Measurements from ENCODE around the gene ADCY3. TPM values are rescaled to one million over a fixed set of nuclear protein-coding genes. Genes with fewer than 3 reads are reported as not detected.
A peak's percentile ranks its signal among the peaks of the same experiment; 100 is the strongest.

ADCY3 gene
- total and polyA plus RNA-seq, 9 of the 15 experiments (the other 6 are each of a cell fraction or from before 2014, with no cell fraction given): 1.5 to 54.8 (median 26.3) TPM

- TF ChIP-seq CCAR2 (IDR thresholded peaks at IDR 0.05; ENCODE audit: low read depth, low read length): no peak
- peak; percentile 60 for TF ChIP-seq PML (IDR thresholded peaks at IDR 0.05; ENCODE audit: low read length)
- TF ChIP-seq ZC3H8 (IDR thresholded peaks at IDR 0.05): no peak
- peak; percentile 79; the same call in 1 of the 2 replicates for TF ChIP-seq KAT7 (CRISPR knock-in tag; IDR thresholded peaks at IDR 0.05; ENCODE audit: borderline replicate concordance)
- TF ChIP-seq ZNF212 (CRISPR knock-in tag; IDR thresholded peaks at IDR 0.05): no peak
- TF ChIP-seq ZNF639 (CRISPR knock-in tag; conservative IDR thresholded peaks at IDR 0.05 in 1 of 2, IDR thresholded peaks at IDR 0.05 in 1 of 2): peak in 1 of 2 experiments; percentile 83; a peak in 2 of 4 replicates
- peak; percentile 86; the same call in 1 of the 2 replicates for TF ChIP-seq NKRF (IDR thresholded peaks at IDR 0.05; ENCODE audit: borderline replicate concordance)
- peak in 1 of 2 experiments; percentile 62; a peak in 1 of 4 replicates for TF ChIP-seq ZMIZ1 (IDR thresholded peaks at IDR 0.05; ENCODE audit: low read depth in 2 of 2, low read length in 2 of 2)
- no peak for TF ChIP-seq ZZZ3 (IDR thresholded peaks at IDR 0.05)
- TF ChIP-seq ZNF280B (CRISPR knock-in tag; IDR thresholded peaks at IDR 0.05): no peak
- TF ChIP-seq SP2 (IDR thresholded peaks at IDR 0.05; ENCODE audit: extremely low read depth, low read depth, low read length, poor library complexity, severe bottlenecking): no peak
- TF ChIP-seq CC2D1A (IDR thresholded peaks at IDR 0.05): peak; percentile 76
Observed at GRCh38 chr2:24792874-24793760, 126.9 kb downstream of the ADCY3 start, which contains the start of the genes CENPO and PTRHD1 (continued).
